Neural cell (in vitro differentiated cells): Measurements from ENCODE around the gene SNCB.

ENCODE experiments used
- CTCF ChIP-seq: fragments of 450-650 bp; IDR thresholded peaks from 2 replicates; pipeline ENCODE4 v1.5.1; 2014; ENCODE audit warnings: antibody characterized with exemption, mild to moderate bottlenecking, moderate library complexity; ENCODE audit not compliant: poor library complexity, severe bottlenecking
- RAD21 ChIP-seq: fragments of 450-650 bp; conservative IDR thresholded peaks from 2 replicates; pipeline ENCODE4 v1.6.1; 2014; ENCODE audit warnings: antibody characterized with exemption, mild to moderate bottlenecking, moderate library complexity

DNA sequence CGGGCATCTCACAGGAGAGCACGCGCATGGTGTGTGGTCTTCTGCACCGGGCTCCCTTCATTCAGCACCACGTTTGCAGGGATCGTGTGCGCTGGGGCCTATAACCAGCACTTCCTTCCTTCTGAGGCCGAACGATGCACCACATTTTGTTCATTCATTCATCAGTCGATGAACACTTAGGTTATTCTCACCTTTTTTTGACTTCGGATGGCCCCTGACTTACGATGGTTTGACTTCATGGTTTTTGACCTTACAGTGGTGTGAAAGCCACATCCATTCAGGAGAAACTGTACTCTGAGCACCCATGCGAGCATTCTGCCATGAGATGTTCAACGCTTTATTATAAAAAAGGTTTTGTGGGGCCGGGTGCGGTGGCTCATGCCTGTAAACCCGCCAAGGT, 44.5 kb upstream of the SNCB start:
- TF ChIP-seq CTCF (no peak), RAD21 (no peak)
